GM19035 (cell line): ENCODE data around the gene HNRNPAB.

Experiments used
- ATAC-seq: cut with Tn5 transposase; IDR thresholded peaks from one replicate; pipeline ENCODE4 v1.9.1; 2021; ENCODE audit not compliant: unreplicated experiment

The HNRNPAB gene

DNA sequence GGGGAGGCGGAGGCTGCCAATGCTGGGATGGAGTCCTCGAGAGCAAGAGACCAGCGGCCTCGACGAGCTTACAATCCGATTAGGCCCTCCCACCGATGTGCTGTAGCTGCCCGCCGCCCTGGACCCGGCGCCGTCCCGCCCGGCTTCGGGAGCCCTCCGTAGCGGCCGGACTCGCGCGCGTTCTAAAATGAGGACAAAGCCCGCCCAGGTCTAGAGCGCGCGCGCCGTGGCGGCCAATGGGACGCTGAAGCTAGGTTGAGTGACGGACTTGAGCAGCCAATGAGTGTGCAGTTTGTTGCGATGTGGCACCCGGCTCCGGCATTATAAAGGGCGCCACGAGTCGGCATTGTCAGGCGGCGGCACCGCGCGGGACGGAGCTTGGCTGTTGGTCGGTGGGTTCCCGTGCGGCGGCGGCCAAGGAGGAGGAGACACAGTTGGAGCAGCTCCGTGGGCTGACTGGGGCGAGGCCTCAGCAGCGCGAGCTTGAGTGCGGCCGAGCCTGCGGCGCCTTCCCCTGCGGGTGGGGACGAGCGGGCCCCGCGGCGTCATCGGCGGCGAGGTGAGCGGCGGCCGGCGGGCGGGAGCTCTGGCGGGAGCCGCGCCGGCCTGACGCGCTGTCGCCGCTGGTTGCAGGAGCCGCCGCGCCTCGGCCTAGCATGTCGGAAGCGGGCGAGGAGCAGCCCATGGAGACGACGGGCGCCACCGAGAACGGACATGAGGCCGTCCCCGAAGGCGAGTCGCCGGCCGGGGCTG is at the start of gene HNRNPAB:
HNRNPAB (plus strand) TSS at position 352 of the 753 bp plus-strand sequence; CDS start at position 657, 305 bp downstream.
- peak; percentile 81 for ATAC-seq

DNA sequence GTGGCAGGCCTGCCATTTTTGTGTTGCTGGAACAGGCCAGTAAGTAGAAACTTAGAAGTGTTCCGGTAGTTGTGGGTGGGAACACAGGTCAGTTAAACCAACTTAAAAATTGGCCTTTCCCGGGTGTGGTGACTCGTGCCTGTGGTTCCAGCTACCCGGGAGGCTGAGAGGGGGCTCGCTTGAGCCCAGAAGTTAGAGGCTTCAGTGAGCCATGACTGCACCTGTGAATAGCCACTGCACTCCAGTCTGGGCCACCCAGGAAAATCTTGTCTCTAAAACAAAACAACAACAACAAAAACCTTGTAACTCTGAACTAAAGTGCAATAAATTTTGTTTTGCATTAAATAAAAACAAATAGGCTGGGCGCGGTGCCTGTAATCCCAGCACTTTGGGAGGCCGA is 49.3 kb upstream of the HNRNPAB start:
- ATAC-seq, result no peak

DNA sequence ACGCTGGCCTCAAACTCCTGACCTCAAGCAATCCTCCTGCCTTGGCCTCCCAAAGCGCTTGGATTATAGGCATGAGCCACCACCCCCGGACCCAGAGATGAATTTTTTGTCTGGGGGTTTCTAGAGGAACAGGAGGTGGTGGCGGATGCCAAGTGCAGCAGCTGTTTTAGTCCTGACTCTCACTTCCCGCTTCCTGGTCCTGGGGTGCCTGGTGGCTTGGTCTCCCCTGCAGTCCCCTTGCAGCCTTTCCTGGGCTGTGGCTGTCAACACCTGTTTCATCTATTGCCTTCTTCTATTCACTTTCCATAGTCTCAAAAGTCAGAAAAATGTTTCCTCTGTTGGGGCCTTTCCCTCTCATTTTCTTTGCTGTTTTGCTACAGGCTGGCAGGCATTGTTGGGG is 44.2 kb upstream of the HNRNPAB start:
- ATAC-seq, result no peak

DNA sequence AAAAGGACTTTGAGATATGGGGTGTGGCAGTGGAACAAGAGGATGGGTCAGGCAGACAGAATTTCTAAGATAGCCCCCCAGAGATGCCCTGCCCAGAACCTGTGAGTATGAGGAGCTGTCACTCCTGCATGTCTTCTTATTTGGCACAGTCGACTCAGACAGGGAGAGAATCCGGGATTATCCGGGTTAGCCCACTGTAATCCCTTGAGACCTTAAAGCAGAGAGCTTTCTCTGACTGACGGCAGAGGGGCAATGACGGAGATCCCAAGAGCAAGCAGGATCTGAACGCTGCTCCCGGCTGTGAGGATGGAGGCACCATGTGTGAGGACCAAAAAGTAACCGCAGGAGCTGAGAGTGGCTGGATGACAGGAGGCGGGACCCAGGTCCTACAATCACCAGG is 41.9 kb upstream of the HNRNPAB start:
- ATAC-seq, result no peak

DNA sequence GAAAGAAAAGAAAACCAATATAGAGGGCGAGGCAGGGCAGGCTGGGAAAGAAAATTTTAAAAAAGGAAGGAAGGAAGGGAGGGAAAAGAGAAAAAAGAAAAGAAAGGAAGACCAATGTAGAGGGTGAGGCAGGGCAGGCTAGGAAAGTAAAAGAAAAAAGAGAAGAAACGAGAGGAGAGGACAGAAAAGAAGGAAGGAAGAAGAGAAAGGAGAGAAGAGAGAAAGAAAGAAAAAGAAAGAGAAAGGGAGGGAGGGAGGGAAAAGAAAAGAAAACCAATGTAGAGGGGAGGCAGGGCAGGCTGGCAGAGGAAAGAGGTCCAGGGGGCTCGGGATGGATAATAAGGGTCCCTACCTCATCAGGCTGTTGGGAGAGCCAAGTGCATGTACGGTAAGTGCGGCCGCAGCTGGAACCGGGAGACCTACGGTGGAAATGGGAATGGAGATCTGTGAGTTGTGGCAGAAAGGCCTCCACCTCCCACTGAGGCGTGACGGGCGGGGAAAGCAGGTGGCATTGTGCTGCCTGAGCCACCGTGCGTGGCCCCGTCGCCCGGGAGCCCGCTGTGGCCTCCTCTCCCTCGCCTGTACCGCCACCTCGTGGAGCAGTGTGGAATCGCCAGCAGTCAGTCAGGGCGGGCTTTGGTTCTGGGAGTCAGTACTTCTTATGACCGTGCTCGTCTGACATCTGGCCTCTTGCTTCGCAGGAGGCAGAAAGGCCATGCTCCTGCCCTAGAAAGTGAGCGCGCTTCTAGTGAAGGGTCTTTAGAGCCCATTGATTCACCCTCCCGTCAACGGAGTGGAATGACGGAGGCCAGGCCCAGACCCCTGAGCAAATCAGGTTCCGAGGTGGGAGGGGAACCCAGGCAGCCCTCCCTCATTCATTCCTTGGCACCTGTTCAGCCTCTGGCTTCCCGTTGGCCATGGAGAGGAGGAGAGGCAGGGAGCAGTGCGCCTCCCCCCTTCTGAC is 40.3 kb upstream of the HNRNPAB start:
- ATAC-seq, result peak; percentile 99

DNA sequence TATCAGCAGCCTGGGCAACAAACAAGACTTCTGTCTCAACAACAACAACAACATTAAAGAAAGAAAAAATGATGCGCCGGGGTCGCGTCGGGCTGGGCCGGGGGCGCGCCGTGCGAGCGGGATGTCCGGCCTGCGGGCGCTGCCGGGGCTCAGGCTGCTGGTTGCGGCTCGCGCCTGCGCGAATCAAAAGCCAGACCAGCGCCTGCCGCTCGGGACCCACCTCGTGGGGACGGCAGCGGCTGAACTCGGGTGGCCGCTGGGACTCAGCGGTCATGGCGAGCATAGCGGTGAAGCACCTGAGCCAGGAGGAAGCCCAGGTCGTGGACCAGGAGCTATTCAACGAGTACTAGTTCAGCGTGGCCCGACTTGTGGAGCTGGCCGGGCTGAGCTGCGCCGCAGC is 38.8 kb upstream of the HNRNPAB start:
- no peak for ATAC-seq

DNA sequence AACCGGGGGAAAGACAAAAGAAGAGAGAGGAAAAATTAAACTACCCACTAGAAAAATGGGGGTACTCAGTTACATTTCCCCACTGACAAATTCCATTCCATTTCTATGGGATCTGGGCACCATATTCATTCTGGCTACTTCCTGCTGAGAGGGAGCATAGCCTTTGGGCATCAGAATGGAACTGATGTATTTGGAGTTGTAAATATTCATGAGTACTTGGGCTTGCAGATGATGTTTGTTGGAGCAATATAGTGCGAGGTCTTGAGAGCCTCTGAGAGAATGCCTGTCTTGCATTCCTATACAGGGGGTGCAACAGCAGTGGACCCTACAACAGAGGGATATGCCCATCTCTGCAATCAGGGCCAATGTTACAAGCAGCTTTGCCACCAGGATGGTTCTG is 33.9 kb upstream of the HNRNPAB start:
- ATAC-seq, result no peak

DNA sequence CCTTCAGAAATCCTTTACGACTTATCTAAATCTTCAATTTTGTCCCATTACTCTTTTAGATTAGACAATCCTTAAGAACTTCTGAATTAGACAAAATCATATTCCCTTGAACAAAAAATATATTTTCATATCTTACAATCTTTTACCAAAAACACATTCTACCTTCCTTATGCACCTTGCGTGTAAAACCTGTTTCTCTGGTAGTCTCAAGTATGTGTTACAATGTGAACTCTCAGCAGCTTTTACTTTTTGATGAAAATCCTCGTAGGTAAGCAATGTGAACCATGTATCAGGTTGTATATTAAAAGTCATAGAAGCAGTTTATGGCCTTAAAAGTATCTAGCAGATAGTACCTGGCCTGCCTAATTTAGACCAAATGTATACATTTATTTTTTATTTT is 29.9 kb upstream of the HNRNPAB start:
- ATAC-seq, result no peak

DNA sequence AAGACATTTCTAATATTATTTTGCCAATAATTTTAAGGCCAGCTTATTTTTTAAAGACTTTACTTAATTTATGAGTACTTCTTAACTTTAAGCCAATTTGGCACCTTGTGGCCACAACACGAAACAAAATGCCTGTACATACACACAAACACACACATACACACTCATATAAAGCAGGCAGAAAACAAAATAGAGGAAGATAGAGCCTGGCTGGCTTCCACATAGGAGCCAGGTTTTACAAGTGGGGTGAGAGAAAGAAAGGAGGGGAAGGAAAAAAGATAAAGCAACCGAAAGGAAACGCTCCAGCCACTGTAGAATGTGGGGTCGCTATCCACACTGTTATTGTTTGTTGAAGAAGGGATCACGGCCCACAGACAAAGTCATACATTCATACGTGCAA is 27.5 kb upstream of the HNRNPAB start:
- ATAC-seq, result no peak

DNA sequence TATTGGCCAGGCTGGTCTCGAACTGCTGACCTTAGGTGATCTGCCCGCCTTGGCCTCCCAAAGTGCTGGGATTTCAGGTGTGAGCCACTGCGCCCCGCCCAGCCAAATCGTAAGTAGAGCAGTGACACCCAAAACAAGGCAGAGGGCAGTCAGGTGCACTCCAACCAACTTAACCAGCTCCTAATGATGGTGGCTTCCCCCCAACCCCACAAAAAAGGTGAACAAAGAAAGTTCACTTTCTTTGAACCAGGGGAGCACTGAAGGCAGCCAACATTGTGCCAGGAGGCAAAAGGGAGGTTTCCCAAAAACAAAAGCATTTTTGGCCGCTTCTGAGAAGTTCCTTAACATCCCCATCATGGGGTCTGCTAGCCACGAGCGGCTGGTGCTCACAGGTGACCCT is 26.8 kb upstream of the HNRNPAB start:
- no peak for ATAC-seq

DNA sequence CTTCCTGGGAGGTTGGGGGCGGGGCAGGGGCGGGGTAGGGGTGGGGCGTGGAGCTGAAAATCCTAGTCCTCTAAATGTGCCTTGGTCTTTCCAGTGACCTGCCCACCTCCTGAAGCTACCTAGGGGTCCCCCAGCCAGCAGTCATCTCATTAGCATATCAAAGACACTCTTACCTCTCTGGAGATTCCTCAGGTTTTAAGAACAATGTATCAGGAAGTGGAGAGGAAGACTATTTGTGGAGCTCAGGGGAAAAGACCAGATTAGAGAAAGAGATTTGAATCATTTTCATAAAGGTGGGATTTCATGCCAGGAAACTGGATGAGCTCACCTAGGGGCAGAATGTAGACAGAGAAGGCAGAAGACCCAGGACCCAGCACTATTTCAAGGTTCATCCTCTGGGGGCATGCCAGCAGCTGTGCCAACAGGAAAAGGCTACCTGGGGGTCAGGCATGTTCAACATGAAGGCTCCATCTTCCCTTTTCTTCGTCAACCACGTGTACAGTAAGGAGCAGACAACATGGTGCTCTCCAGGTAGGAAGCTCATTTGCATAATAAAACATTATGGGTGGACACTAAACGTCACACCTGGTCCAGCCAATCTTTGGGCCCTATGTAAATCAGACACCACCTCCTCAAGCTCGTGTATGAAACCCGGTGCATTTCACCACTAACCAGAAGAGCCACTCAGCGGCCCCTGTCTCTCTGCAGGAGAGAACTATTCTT is 24.0 kb upstream of the HNRNPAB start:
- ATAC-seq, result no peak

DNA sequence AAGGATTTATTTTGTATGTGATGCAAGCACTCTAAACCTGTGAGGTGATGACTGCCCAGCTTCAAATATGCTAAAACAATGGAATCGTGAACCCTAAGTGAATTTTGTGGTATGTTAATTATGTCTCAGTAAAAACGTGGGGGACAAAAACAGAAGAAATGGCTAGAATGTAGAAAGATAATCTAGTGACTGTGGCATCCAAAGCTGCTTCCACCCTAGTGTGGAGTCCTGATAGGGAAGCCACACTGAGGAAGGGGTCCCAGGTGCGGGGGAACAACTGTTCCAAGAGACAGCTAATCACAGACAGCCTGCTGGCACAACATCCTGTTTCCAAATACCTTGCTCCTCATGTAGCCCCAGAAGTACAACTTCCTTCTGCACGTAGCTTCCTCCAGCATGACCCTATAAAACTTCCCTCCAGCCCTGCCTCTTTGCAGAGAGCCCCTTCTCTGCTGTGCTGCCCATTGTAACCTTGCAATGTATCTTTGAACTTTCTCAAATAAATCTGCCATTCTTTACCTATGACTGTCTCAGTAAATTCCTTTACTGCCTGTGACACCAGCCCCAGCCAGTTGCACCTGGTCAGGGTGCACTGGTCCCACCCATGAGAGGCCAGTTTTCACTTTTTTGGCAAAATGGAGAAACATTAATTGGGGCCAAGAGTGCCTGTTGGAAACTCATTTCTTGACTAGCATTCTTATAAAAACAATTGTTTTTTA is 22.0 kb upstream of the HNRNPAB start:
- ATAC-seq, result no peak

DNA sequence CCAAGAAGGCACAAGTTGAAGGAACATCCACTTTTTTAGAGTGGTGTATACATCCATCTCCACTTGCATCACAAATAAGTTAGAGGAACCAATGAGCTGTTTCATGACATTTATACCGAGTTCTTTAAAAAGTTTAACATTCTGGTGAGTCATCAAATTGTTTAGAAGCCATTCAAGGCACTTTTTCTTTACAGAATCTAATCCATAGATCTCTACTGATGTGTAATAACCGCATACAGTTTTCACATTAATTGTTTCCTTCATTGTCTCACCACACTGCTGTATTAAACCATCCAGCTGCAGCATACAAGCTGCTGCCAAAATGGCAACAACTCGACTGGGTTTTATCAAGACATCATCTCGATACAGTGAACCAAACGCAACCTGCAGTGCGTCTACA is 17.9 kb upstream of the HNRNPAB start:
- no peak for ATAC-seq

DNA sequence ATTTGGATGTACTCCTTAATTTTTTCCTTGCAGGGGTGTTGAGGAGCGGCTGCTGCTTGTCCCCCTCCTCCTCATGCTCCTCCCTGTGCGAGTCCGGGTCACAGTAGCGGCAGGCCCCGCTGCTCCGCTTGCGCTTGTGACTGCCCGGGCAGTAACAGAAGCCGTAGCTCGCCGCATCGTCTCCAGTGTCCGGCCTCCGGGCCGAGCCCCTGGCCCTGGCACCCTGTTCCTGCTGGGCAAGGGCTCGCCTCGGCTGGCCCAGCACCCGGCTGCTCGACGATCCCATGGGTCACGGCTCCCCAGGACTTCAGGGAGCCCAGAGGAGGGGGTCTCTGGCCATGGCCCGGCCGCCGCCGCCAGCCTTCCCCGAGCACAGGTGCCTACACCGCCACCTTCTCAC is 17.3 kb upstream of the HNRNPAB start, which contains the start of gene GMCL2:
GMCL2 (minus strand) TSS at position 358 of the 400 bp plus-strand sequence; CDS start at position 286, 72 bp downstream.
- ATAC-seq, result no peak

DNA sequence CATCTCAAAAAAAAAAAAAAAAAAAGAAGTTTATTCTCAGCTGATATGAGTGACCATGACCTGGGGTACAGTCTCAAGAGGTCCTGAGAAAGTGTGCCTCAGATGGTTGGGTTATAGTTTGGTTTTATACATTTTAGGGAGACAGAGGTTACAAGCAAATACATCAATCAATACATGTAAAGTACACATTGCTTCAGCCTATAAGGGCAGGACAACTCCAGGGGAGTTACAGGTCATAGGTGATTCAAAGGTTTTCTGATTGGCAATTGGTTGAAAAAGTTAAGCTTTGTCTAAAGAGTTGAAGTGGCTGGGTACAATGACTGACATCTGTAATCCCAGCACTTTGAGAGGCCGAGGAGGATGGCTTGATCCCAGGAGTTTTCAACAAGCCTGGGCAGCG is 14.9 kb upstream of the HNRNPAB start:
- no peak for ATAC-seq

DNA sequence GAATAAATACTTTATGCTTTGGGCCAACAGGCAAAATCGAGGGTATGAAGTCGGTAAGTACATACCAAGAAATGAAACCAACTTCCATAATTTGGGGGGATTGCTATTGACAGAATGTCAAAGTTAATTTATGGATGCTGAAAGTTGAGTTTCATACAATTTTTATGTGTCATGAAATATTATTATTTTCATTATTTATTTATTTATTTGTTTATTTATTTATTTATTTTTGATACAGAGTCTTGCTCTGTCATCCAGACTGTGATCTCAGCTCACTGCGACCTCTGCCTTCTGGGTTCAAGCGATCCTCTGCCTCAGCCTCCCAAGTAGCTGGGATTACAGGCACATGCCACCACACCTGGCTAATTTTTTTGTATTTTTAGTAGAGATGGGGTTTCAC is 12.7 kb upstream of the HNRNPAB start:
- ATAC-seq, result no peak

DNA sequence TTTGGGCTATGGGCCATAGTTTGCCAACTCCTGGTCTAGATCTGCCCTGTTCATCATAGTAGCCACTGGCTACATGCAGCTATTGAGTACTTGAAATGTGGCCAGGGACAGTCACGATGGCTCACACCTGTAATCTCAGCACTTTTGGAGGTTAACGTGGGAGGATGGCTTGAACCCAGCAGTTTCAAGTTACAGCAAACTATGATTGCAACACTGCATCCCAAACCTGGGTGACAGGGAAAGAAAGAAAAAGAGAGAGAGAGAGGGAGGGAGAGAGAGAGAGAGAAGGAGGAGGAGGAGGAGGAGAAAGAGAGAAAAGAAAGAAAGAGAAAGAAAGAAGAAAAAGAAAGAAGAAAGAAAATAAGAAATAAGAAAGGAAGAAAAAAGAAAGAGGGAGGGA is 12.1 kb upstream of the HNRNPAB start:
- ATAC-seq, result no peak

DNA sequence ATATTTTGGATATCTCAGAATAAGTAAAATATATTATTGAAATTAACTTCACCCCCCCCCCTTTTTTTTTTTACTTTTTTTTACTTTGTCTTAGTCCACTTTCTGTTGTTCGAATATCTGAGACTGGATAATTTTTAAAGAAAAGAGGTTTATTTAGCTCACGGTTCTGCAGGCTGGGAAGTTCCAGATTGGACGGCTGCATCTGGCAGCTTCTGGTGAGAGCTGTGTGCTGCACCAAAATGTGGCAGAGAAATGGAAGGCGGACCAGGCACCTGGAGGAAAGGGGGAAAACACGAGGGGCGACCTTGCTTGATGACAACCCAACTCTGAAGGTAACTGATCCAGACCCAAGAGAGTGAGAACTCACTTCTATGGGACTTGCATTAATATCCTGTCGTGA is 11.5 kb upstream of the HNRNPAB start:
- no peak for ATAC-seq

DNA sequence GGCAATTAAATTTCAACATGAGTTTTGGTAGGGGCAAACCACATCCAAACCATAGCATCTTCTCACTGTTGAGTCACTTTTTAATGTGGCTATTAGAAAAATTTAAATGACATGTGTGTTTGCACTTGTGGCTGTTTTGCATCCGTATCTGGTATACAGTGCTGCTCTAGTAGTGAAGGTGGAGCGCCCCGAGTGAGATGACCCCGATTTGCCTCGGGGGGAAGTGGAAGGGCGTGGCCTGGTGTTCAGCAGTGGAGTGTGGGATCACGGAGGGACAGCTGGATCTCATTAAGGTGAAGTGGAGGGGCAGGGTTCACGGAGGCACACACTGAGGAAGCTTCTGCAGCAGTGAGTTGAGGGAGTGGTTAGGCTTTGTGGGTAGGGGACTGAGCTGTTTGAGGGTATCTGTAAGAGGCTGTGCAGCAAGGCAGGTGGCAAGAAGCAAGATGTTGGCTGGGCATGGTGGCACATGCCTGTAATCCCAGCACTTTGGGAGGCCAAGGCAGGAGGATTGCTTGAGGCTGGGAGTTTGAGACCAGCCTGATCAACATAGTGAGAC is 11.0 kb upstream of the HNRNPAB start:
- ATAC-seq, result no peak

DNA sequence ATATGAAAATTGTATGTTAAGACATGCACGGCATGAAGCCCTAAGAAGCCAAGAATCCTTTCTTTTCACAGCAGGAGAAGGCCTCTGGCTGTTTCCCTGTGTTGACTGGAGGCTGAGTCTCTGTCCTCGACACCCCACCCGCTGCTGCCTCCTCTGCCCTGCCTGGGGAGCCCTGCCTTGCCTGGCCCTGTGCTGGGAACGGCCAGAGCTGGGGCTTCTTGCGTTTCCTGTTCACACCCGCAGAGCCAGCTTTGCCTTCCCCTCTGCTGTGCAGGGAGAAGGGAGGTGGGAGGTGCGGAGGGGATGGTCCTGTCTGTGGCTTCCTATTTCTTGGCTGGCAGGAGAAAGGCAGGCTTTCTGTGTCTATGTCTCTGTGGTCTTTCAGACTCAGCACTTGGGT is 10.3 kb upstream of the HNRNPAB start:
- no peak for ATAC-seq
